GM15510 (cell line): ENCODE measurements around the gene ASPHD1.

Source experiments
- POLR2A ChIP-seq: IDR thresholded peaks from 3 replicates; pipeline ENCODE4 v1.6.1; 2011; ENCODE audit warnings: borderline replicate concordance; ENCODE audit not compliant: insufficient read length; ENCODE audit errors: extremely low read depth

Gene ASPHD1

GRCh38 chr16:29915590-29916247, 15.4 kb downstream of the ASPHD1 start:
- TF ChIP-seq POLR2A, result no peak

- TF ChIP-seq POLR2A, result no peak
Observed at GRCh38 chr16:29916979-29917378, 16.7 kb downstream of the ASPHD1 start.

GRCh38 chr16:29920288-29921033, 20.2 kb downstream of the ASPHD1 start:
- TF ChIP-seq POLR2A, result no peak

GRCh38 chr16:29921034-29921385, 20.7 kb downstream of the ASPHD1 start:
- no peak for TF ChIP-seq POLR2A

GRCh38 chr16:29922326-29922725, 22.0 kb downstream of the ASPHD1 start:
- no peak for TF ChIP-seq POLR2A

- TF ChIP-seq POLR2A, result no peak
Observed at GRCh38 chr16:29922986-29923501, 22.8 kb downstream of the ASPHD1 start.

- TF ChIP-seq POLR2A, result no peak
Observed at GRCh38 chr16:29925105-29925756, 24.9 kb downstream of the ASPHD1 start.

- TF ChIP-seq POLR2A, result peak; percentile 96
Observed at GRCh38 chr16:29925781-29926710, 25.8 kb downstream of the ASPHD1 start, which contains the start of gene KCTD13. KCTD13 (minus strand) TSS chr16:29926226; CDS start chr16:29926033, 193 bp downstream.

GRCh38 chr16:29926711-29927052, 26.4 kb downstream of the ASPHD1 start:
- TF ChIP-seq POLR2A, result no peak

- no peak for TF ChIP-seq POLR2A
Observed at GRCh38 chr16:29927070-29927905, 27.0 kb downstream of the ASPHD1 start.

- TF ChIP-seq POLR2A, result no peak
Observed at GRCh38 chr16:29940656-29941055, 40.4 kb downstream of the ASPHD1 start.

GRCh38 chr16:29943846-29944799, 43.8 kb downstream of the ASPHD1 start:
- no peak for TF ChIP-seq POLR2A
